Thyroid gland (tissue), 4 donors: Measurements from ENCODE around the gene PLB1.

ENCODE experiments used
- CTCF ChIP-seq, 6 experiments: fragments of 200-600 bp in 3 of 6; fragments of 450-650 bp in 3 of 6; sonication (generic) in 3 of 6; IDR thresholded peaks; one replicate each; pipeline ENCODE4 v1.5.1; 2016 to 2019; ENCODE audit warnings: antibody characterized with exemption in 6 of 6, mild to moderate bottlenecking in 2 of 6, inconsistent platforms in 1 of 6, moderate library complexity in 1 of 6
- POLR2A ChIP-seq, 2 donors: fragments of 450-650 bp; IDR thresholded peaks; one replicate each; pipeline ENCODE4 v1.6.1; 2017; ENCODE audit warnings: antibody characterized with exemption in 2 of 2, mild to moderate bottlenecking in 2 of 2, moderate library complexity in 1 of 2

- TF ChIP-seq POLR2A (IDR thresholded peaks at IDR 0.05) (no peak), CTCF (IDR thresholded peaks at IDR 0.05) (no peak)
Observed at GRCh38 chr2:28670856-28671255, 175.0 kb downstream of the PLB1 start.
